GM21367 (cell line): ENCODE data around the gene ZNF492.
"Not testable (repeated sequence)": the region's sequence is repeated elsewhere in the genome, so short reads cannot be mapped to it uniquely, and the experiment has no call there.

Experiments used
- ATAC-seq: cut with Tn5 transposase; IDR thresholded peaks from one replicate; pipeline ENCODE4 v1.9.1; 2021; ENCODE audit not compliant: unreplicated experiment

ZNF492 gene

GRCh38 chr19:22617181-22617580, 16.9 kb upstream of the ZNF492 start:
- ATAC-seq, result not testable (repeated sequence)

DNA sequence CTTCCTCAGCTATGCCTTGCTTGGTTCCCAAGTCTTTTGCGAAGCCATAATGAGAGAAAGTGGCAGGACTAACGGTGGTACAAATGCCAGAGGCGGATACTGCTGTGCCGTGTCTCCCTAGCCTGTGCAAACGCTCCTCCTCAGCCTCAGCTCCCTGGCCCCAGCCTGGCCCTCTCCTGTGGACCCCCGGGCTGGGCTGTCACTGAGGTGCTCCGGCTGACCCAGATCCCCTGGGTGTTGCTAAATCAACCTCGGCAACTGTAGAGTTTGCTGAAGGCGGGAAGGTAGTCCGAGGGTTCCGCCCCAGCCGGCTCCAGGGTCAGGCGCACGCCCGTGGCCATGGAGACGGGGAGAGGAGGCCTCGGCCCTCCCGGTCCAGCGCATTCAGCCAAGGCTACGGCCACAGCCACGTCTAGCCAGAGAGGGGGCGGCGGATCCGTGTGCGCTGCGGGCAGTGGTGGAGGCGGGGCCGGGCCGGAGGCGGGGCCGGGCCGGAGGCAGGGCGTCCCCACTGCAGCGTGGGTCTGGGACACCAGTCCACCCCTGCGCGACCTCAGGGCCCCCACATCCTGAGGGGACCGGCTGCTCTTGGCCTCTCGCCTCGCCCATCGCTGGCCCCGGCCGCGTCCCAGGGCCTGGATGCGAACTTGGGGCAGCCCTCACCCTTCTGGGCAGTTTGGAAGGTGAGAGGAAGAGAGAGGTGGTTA, 16.4 kb upstream of the ZNF492 start:
- no peak for ATAC-seq

DNA sequence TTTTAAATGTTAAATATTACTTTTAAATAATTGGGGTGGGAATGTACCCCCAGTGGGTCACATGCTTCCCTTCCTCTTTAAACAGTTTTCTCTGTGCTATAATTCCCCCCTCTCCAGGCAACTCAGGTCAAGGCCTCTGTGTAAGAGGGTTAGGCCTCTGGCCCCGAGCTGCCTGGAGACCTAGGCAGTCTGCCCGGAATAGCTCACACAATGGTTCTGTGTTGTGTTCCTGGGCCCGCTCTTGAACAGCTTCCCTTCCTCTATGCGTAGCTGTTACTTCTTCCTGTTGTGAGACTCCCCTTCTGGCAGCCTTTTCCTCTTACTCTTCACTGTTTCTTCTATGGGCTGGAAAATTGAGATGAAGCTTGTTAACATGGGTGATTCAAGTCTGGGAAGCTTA, 14.8 kb upstream of the ZNF492 start:
- ATAC-seq, result no peak

DNA sequence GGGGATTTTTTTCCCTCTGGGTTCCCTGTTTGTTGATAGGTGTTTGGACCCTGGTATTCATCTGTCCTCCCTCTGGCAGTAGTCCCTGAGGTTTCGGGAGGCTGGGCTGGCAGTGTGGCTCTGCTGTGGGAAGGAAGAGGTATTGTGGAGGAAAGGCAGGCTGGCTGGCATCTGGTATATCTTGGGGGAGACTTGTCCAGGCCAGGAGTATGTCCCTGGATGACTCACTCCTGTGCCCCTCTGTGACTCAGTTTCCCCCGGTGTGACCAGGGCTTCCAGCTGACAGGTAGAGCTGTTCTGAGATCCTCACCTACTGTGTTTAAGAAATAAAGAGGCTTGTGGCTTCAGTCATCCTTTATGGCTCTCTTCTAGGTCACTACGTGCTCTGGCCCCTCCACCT, 14.2 kb upstream of the ZNF492 start:
- no peak for ATAC-seq

DNA sequence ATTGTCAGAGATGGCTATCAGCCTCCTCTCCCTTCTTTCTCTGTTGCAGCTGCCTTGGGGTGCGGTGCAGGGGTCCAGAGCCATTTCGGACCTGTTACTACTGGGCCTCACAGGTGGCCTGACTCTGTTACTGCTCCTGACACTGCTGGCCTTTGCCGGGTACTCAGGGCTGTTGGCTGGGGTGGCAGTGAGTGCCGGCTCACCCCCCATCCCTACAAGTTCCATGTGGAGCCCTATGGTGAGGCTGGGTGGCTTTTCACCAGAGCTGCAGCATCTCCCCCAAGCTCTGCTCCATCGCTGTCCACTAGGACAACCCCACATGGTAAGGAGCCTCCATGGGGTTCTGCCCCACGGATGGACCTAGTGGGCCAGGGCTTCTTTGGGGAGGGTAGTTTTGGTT, 13.7 kb upstream of the ZNF492 start:
- no peak for ATAC-seq

GRCh38 chr19:22620912-22621311, 13.2 kb upstream of the ZNF492 start:
- no peak for ATAC-seq

DNA sequence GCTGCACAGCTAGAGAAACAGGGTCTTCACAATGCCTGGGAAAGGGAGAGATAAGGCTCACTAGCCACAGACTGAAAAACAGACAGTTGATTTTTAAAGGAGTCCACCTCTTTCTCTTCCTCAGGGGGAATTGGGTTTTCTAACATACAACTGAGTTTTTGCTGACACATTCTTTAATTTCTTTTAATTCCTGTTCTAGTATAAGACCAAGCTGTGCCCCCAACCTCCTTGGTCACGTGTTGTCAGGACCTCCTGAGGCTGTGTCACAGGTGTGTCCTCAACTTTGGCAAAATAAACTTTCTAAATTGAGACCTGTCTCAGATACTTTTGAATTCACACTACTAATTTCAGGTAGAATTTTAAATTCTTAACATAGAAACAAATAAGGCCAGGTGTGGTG, 12.1 kb upstream of the ZNF492 start:
- no peak for ATAC-seq

GRCh38 chr19:22622901-22623840, 11.0 kb upstream of the ZNF492 start:
- ATAC-seq, result no peak

DNA sequence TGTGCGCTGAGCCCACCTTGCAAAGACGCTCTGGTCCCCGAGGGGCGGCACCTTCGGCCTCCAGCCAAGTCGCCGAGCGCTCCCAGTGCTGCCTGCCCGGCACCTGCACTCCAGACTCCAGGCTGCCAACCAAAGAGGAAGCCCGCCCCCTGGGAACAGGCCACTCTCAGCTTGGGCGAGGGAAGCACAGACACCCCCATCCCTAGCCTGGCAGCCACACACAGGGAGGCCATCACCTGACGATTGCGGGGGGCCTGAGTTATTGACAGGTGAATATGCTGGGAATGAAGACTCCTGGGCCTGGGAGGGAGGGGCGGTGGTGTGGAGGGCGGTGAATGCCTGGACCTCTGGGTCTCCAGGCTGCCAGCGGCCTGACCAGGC, 10.3 kb upstream of the ZNF492 start:
- no peak for ATAC-seq

GRCh38 chr19:22625266-22626035, 8.7 kb upstream of the ZNF492 start:
- ATAC-seq, result no peak

- ATAC-seq, result no peak
Measured at GRCh38 chr19:22627526-22627925, 6.6 kb upstream of the ZNF492 start.

GRCh38 chr19:22628401-22628800, 5.7 kb upstream of the ZNF492 start:
- ATAC-seq, result no peak

- ATAC-seq, result no peak
Measured at GRCh38 chr19:22634450-22634827, 315 bp downstream of the ZNF492 start.

GRCh38 chr19:22685493-22685892, 51.4 kb downstream of the ZNF492 start:
- ATAC-seq, result not testable (repeated sequence)

DNA sequence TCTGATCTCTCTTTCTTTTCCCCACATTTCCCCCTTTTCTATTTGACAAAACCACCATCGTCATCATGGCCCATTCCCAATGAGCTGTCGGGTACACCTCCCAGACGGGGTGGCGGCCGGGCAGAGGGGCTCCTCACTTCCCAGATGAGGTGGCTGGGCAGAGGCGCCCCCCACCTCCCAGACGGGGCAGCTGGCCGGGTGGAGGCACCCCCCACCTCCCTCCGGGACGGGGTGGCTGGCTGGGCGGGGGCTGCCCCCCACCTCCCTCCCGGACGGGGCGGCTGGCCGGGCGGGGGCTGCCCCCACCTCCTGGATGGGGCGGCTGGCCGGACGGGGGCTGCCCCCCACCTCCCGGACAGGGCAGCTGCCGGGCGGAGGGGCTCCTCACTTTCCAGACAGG, 68.5 kb downstream of the ZNF492 start:
- ATAC-seq, result not testable (repeated sequence)

DNA sequence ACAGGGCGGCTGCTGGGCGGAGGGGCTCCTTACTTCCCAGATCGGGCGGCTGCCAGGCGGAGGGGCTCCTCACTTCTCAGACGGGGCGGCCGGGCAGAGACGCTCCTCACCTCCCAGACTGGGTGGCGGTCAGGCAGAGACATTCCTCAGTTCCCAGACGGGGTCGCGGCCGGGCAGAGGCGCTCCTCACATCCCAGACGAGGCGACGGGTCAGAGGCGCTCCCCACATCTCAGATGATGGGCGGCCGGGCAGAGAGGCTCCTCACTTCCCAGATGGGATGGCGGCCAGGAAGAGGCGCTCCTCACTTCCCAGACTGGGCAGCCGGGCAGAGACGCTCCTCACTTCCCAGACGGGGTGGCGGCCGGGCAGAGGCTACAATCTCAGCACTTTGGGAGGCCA, 69.0 kb downstream of the ZNF492 start:
- ATAC-seq, result not testable (repeated sequence)

DNA sequence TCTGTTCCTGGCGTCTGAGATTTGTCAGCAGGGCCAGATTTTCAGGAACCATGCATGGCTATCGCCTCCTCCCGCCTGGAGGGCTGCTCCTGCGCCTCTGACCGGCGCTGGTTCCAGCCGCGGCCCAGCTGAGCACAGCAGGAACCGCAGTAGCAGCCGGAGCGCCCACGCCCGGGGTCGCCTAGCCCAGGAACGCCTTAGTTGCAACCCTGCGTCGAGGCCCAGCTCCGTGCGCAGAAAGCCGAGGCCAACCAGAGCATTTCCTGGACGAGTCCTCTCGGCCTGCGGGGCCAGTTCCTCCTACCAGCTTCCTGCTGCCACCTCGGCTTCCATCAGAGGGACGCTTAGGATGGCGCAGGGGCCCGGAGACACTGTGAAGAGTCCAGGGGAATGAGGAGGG, 74.9 kb downstream of the ZNF492 start:
- ATAC-seq, result no peak
